OCI-LY7 (cell line): ENCODE results near the gene PLXDC2. TPM values are rescaled to one million over a fixed set of nuclear protein-coding genes. Genes with fewer than 3 reads are reported as not detected.
"Not testable (repeated sequence)": the region's sequence is repeated elsewhere in the genome, so short reads cannot be mapped to it uniquely, and the experiment has no call there.

Experiments
- Bru-seq: library from RNA; stranded (reverse); fragments of 400-500 nt; gene quantifications from one replicate; lab custom pipeline; 2021; lab: Mats Ljungman, UMichigan
- BruChase-seq, 2 experiments: library from RNA; stranded (reverse); fragments of 400-500 nt; gene quantifications; one replicate each; lab custom pipeline; 2021; lab: Mats Ljungman, UMichigan
- BruUV-seq: library from RNA; stranded (reverse); fragments of 400-500 nt; replicated peaks from 2 replicates; lab custom pipeline; 2021; lab: Mats Ljungman, UMichigan
- CTCF ChIA-PET: fragments of 300-600 bp; sonication (Branson Sonifier 250); formaldehyde crosslinking; loops from one replicate; lab custom pipeline; 2022; ENCODE audit warnings: antibody characterized with exemption; ENCODE audit not compliant: unreplicated experiment; lab: Charles Lee
- POLR2A ChIA-PET: fragments of 300-600 bp; sonication (Branson Sonifier 250); formaldehyde crosslinking; loops from one replicate; lab custom pipeline; 2022; ENCODE audit warnings: antibody characterized with exemption; lab: Charles Lee
- DNase-seq: peaks from one replicate; pipeline ENCODE4 v3.0.0-alpha.2; 2015; ENCODE audit warnings: low spot score
- H2AFZ ChIP-seq: fragments of 200-600 bp; sonication (generic), shearing (Covaris generic); 2 replicates; pipeline ENCODE4 v1.6.1; 2014; ENCODE audit warnings: mild to moderate bottlenecking, antibody characterized with exemption, low read length, moderate library complexity
- H3K27ac ChIP-seq: fragments of 200-600 bp; sonication (generic); 2 replicates; pipeline ENCODE4 v1.5.1; 2014; ENCODE audit warnings: mixed run types, low read depth, mild to moderate bottlenecking, moderate library complexity, low read length, inconsistent platforms; ENCODE audit not compliant: poor library complexity, severe bottlenecking
- H3K36me3 ChIP-seq: fragments of 200-600 bp; sonication (generic); 2 replicates; pipeline ENCODE4 v1.6.1; 2014; ENCODE audit warnings: mild to moderate bottlenecking, antibody characterized with exemption, low read length, moderate library complexity, mixed read lengths; ENCODE audit not compliant: insufficient read depth
- H3K4me1 ChIP-seq: fragments of 200-600 bp; sonication (generic); 2 replicates; pipeline ENCODE4 v1.5.1; 2014; ENCODE audit warnings: mild to moderate bottlenecking, low read length; ENCODE audit not compliant: insufficient read depth, poor library complexity, severe bottlenecking
- H3K4me2 ChIP-seq: fragments of 200-600 bp; sonication (generic); 2 replicates; pipeline ENCODE4 v1.6.1; 2014; ENCODE audit warnings: mild to moderate bottlenecking, low read length
- H3K4me3 ChIP-seq: fragments of 200-600 bp; sonication (generic); 2 replicates; pipeline ENCODE4 v1.5.1; 2014; ENCODE audit warnings: mild to moderate bottlenecking, low read depth, low read length; ENCODE audit not compliant: poor library complexity, severe bottlenecking
- H3K79me2 ChIP-seq: fragments of 200-600 bp; sonication (generic); 2 replicates; pipeline ENCODE4 v1.6.1; 2016; ENCODE audit warnings: low read depth, mild to moderate bottlenecking, low read length, moderate library complexity, mixed read lengths; ENCODE audit not compliant: insufficient read depth
- H3K9me2 ChIP-seq: fragments of 200-600 bp; sonication (generic); 2 replicates; pipeline ENCODE4 v1.6.1; 2016; ENCODE audit warnings: mild to moderate bottlenecking, low read length, mixed read lengths; ENCODE audit not compliant: insufficient read depth
- H3K9me3 ChIP-seq: fragments of 200-600 bp; sonication (generic); 2 replicates; pipeline ENCODE4 v1.6.1; 2014; ENCODE audit warnings: mild to moderate bottlenecking, mixed run types, low read length, mixed read lengths
- H4K20me1 ChIP-seq: fragments of 200-600 bp; sonication (generic); 2 replicates; pipeline ENCODE4 v1.6.1; 2014; ENCODE audit warnings: mild to moderate bottlenecking, antibody characterized with exemption, low read length, moderate library complexity, mixed read lengths; ENCODE audit not compliant: insufficient read depth
- CTCF ChIP-seq: fragments of 200-600 bp; sonication (generic); conservative IDR thresholded peaks from 2 replicates; pipeline ENCODE4 v1.5.1; 2014; ENCODE audit warnings: mild to moderate bottlenecking, antibody characterized with exemption, low read length, moderate library complexity, mixed read lengths
- EZH2phosphoT487 ChIP-seq: fragments of 200-600 bp; sonication (generic); IDR thresholded peaks from 2 replicates; pipeline ENCODE4 v1.6.1; 2018; ENCODE audit warnings: low read depth, borderline replicate concordance, mild to moderate bottlenecking, mixed run types, antibody characterized with exemption, low read length, moderate library complexity, mixed read lengths
- intact Hi-C: fragments of 100-400 bp; cut with micrococcal nuclease; formaldehyde crosslinking; loops from one replicate; pipeline ENCODE4 v1.10.0; 2022; ENCODE audit not compliant: unreplicated experiment
- long read RNA-seq: library from polyadenylated mRNA; stranded (forward); transcript quantifications from one replicate; pipeline ENCODE4 v2.0.0, GENCODE V29; 2022
- total RNA-seq, 2 experiments: library from RNA; depleted of rRNA in 1 of 2; stranded (reverse); fragments of >200 nt in 1 of 2; shearing (Covaris generic) in 1 of 2; gene quantifications; 2 replicates each; pipeline ENCODE4 v1.2.3, GENCODE V29; 2014 to 2022

The PLXDC2 gene
- total RNA-seq (2014; rRNA removed; shearing (Covaris generic)) (not detected in 2 replicates), total RNA-seq (2022) (not detected in 2 replicates), Bru-seq, nascent RNA (percentile 2 among the genes with signal in this experiment), BruChase-seq, experiment 1, labeled RNA remaining after a 6-hour chase (percentile 2 among the genes with signal in this experiment), BruChase-seq, experiment 2, labeled RNA remaining after a 2-hour chase (percentile 0 among the genes with signal in this experiment)
- long read RNA-seq = 0 reads

- Histone ChIP-seq H3K4me1 (no peaks in the 10 kb centered on the region), H2AFZ (no peak within 1 kb of the TSS), H3K4me3 (no peak within 1 kb of the TSS), H3K4me2 (no peak within 1 kb of the TSS), H3K9me2 (no peaks in the 10 kb centered on the region), H4K20me1 (no peaks in the 10 kb centered on the region), H3K9me3 (no peaks in the 10 kb centered on the region), H3K79me2 (no peaks in the 10 kb centered on the region), H3K27ac (no peak within 1 kb of the TSS), H3K36me3 (no peaks in the 10 kb centered on the region)
- intact Hi-C loops = no loop called here
- BruUV-seq = no TSS peak
- no peak for DNase-seq
- ChIA-PET POLR2A (no interaction called here), CTCF (no interaction called here)
- TF ChIP-seq CTCF (no peak), EZH2phosphoT487 (no peak)
These were observed at the start of gene PLXDC2 for GRCh38 chr10:19816411-19817230. Gene PLXDC2, plus strand, starts transcription at chr10:19816432.

- POLR2A ChIA-PET = no interaction called here
- no peaks in the 10 kb centered on the region for H3K36me3 ChIP-seq
- no TSS peak for BruUV-seq
- intact Hi-C loops = no loop called here
- TF ChIP-seq EZH2phosphoT487 (no peak), CTCF (no peak)
- H3K79me2 ChIP-seq = no peaks in the 10 kb centered on the region
- no peak overlapping the region for H3K4me2 ChIP-seq
- CTCF ChIA-PET = no interaction called here
- no peak for DNase-seq
- no peaks in the 10 kb centered on the region for H3K4me1 ChIP-seq
- no peak overlapping the region for H3K27ac ChIP-seq
- no peak overlapping the region for H3K4me3 ChIP-seq
- no peak overlapping the region for H2AFZ ChIP-seq
- no peaks in the 10 kb centered on the region for H3K9me3 ChIP-seq
- H3K9me2 ChIP-seq = no peaks in the 10 kb centered on the region
- H4K20me1 ChIP-seq = no peaks in the 10 kb centered on the region
These were observed 48.4 kb upstream of the PLXDC2 start for GRCh38 chr10:19767876-19768275.

- POLR2A ChIA-PET = interaction anchor here (0.8 kb wide), 1 partner anchor 415 kb away, joined by 3 read pairs; no protein-coding TSS in a partner anchor
- H3K9me3 ChIP-seq, intact Hi-C loops, H3K4me3 ChIP-seq, H4K20me1 ChIP-seq, H3K79me2 ChIP-seq, H3K9me2 ChIP-seq, H3K4me2 ChIP-seq, H2AFZ ChIP-seq, H3K27ac ChIP-seq, H3K36me3 ChIP-seq, H3K4me1 ChIP-seq, CTCF ChIA-PET, BruUV-seq, DNase-seq: not testable (repeated sequence)
These were observed 46.4 kb upstream of the PLXDC2 start for GRCh38 chr10:19769826-19770225.
